Thymus (tissue), 11 donors: ENCODE measurements around the gene GRAMD1B. TPM values are rescaled to one million over a fixed set of nuclear protein-coding genes. Genes with fewer than 3 reads are reported as not detected.
"Not testable (repeated sequence)": the region's sequence is repeated elsewhere in the genome, so short reads cannot be mapped to it uniquely, and the experiment has no call there.

Source experiments
- DNase-seq, 9 donors: peaks; one replicate each; pipeline ENCODE4 v3.0.0-alpha.2; 2013; ENCODE audit warnings: low spot score in 9 of 9, low read depth in 6 of 9, missing footprints in 1 of 9
- H3K27ac ChIP-seq, 2 donors: one replicate each; pipeline ENCODE4 v1.5.1; 2013; ENCODE audit warnings: control low read depth in 1 of 2, low read depth in 1 of 2, low read length in 1 of 2, mild to moderate bottlenecking in 1 of 2, moderate library complexity in 1 of 2
- H3K27me3 ChIP-seq, 2 donors: one replicate each; pipeline ENCODE4 v1.5.1; 2013; ENCODE audit warnings: low read length in 1 of 2; ENCODE audit not compliant: control insufficient read depth in 2 of 2, insufficient read depth in 1 of 2
- H3K36me3 ChIP-seq, 2 donors: one replicate each; pipeline ENCODE4 v1.5.1; 2013; ENCODE audit warnings: low read length in 1 of 2, mild to moderate bottlenecking in 1 of 2, moderate library complexity in 1 of 2; ENCODE audit not compliant: control insufficient read depth in 2 of 2, insufficient read depth in 2 of 2
- H3K4me1 ChIP-seq, 2 donors: one replicate each; pipeline ENCODE4 v1.5.1; 2013; ENCODE audit warnings: low read length in 2 of 2; ENCODE audit not compliant: control insufficient read depth in 2 of 2, insufficient read depth in 2 of 2
- H3K4me3 ChIP-seq, 2 donors: one replicate each; pipeline ENCODE4 v1.5.1; 2013; ENCODE audit warnings: low read length in 2 of 2, control low read depth in 1 of 2, mild to moderate bottlenecking in 1 of 2
- H3K9me3 ChIP-seq, 2 donors: one replicate each; pipeline ENCODE4 v1.5.1; 2013; ENCODE audit warnings: low read length in 1 of 2, mild to moderate bottlenecking in 1 of 2; ENCODE audit not compliant: control insufficient read depth in 2 of 2, insufficient read depth in 1 of 2
- WGBS: extraction: QIAGEN DNeasy Blood & Tissue Kit; methylation state at CpG from one replicate; pipeline ENCODE4 v1.1.7; 2013; 5-methylcytosine and 5-hydroxymethylcytosine counted together
- polyA plus RNA-seq: library from polyadenylated mRNA; stranded (reverse); fragments of 200-250 nt; gene quantifications from one replicate; pipeline ENCODE4 v1.2.3, GENCODE V29; 2013
- total RNA-seq: library from RNA; stranded (reverse); fragments of 120-200 nt; gene quantifications from one replicate; pipeline ENCODE4 v1.2.4, GENCODE V29; 2013
- donor health status: healthy.

Gene GRAMD1B
- total and polyA plus RNA-seq, 2 donors = 4.8 to 15.6 TPM

- Histone ChIP-seq H3K9me3 (no peaks in the 10 kb centered on the region), H3K4me3 (no peak overlapping the region), H3K27ac (no peak overlapping the region), H3K27me3 (no peaks in the 10 kb centered on the region), H3K36me3 (no peaks in the 10 kb centered on the region), H3K4me1 (no peaks in the 10 kb centered on the region)
- no peak for DNase-seq
- 76% methylated on average over 7 of the region's 7 CpGs for WGBS
Measured at GRCh38 chr11:123568367-123568870, 138.3 kb downstream of the GRAMD1B start.

- no peaks in the 10 kb centered on the region for H3K4me1 ChIP-seq
- 97% methylated on average over 5 of the region's 5 CpGs for WGBS
- H3K36me3 ChIP-seq = no peaks in the 10 kb centered on the region
Measured at GRCh38 chr11:123569393-123569792, 139.3 kb downstream of the GRAMD1B start.

GRCh38 chr11:123570939-123571580 is 141.0 kb downstream of the GRAMD1B start:
- Histone ChIP-seq H3K9me3 (no peaks in the 10 kb centered on the region), H3K36me3 (no peaks in the 10 kb centered on the region), H3K27me3 (no peaks in the 10 kb centered on the region), H3K4me3 (no peak overlapping the region), H3K4me1 (peaks cover 0 to 2% of the 10 kb centered on the region in 2 donors), H3K27ac (no peak overlapping the region)
- 80% methylated on average over 9 of the region's 9 CpGs for WGBS
- DNase-seq = no peak

More at GRCh38 chr11:123569393-123569792, 139.3 kb downstream of the GRAMD1B start:
- Histone ChIP-seq H3K27me3 (no peaks in the 10 kb centered on the region), H3K9me3 (no peaks in the 10 kb centered on the region), H3K4me3 (no peak overlapping the region), H3K27ac (no peak overlapping the region)
- DNase-seq = no peak

- H3K27me3 ChIP-seq, DNase-seq, H3K4me3 ChIP-seq, H3K27ac ChIP-seq, H3K4me1 ChIP-seq, H3K9me3 ChIP-seq, H3K36me3 ChIP-seq: not testable (repeated sequence)
- 97% methylated on average over 21 of the region's 21 CpGs for WGBS
Measured at GRCh38 chr11:123572791-123573190, 142.7 kb downstream of the GRAMD1B start.

GRCh38 chr11:123573286-123573685 is 143.2 kb downstream of the GRAMD1B start:
- no peaks in the 10 kb centered on the region for H3K27me3 ChIP-seq
- no peak for DNase-seq
- 48% methylated on average over 2 of the region's 2 CpGs for WGBS

GRCh38 chr11:123575441-123575840 is 145.4 kb downstream of the GRAMD1B start:
- no peak overlapping the region for H3K27ac ChIP-seq
- WGBS = 93% methylated on average over 7 of the region's 7 CpGs
- H3K9me3 ChIP-seq = no peaks in the 10 kb centered on the region
- no peaks in the 10 kb centered on the region for H3K27me3 ChIP-seq
- H3K4me3 ChIP-seq = no peak overlapping the region
- H3K36me3 ChIP-seq = peaks cover 0 to 11% of the 10 kb centered on the region in 2 donors
- peaks cover 0 to 8% of the 10 kb centered on the region in 2 donors for H3K4me1 ChIP-seq
- no peak for DNase-seq

More at GRCh38 chr11:123573286-123573685, 143.2 kb downstream of the GRAMD1B start:
- peaks cover 0 to 4% of the 10 kb centered on the region in 2 donors for H3K4me1 ChIP-seq
- H3K27ac ChIP-seq = no peak overlapping the region
- no peaks in the 10 kb centered on the region for H3K9me3 ChIP-seq
- peaks cover 0 to 5% of the 10 kb centered on the region in 2 donors for H3K36me3 ChIP-seq
- H3K4me3 ChIP-seq = no peak overlapping the region

- Histone ChIP-seq H3K36me3 (peaks cover 0 to 11% of the 10 kb centered on the region in 2 donors), H3K27ac (no peak overlapping the region), H3K27me3 (no peaks in the 10 kb centered on the region), H3K4me3 (no peak overlapping the region), H3K4me1 (peaks cover 3 to 13% of the 10 kb centered on the region in 2 donors), H3K9me3 (no peaks in the 10 kb centered on the region)
- WGBS = 61% methylated on average over 3 of the region's 3 CpGs
- DNase-seq = no peak
Measured at GRCh38 chr11:123576082-123576481, 146.0 kb downstream of the GRAMD1B start.

- 31% methylated on average over 3 of the region's 3 CpGs for WGBS
Measured at GRCh38 chr11:123576501-123576900, 146.4 kb downstream of the GRAMD1B start.

GRCh38 chr11:123577081-123577598 is 147.1 kb downstream of the GRAMD1B start:
- 61% methylated on average over 37 of the region's 37 CpGs for WGBS
- DNase-seq = peak in 8 of 9 donors; percentile 22 to 59 (median 41)
- no peaks in the 10 kb centered on the region for H3K27me3 ChIP-seq
- peaks cover 3 to 13% of the 10 kb centered on the region in 2 donors for H3K4me1 ChIP-seq
- H3K4me3 ChIP-seq = no peak overlapping the region
- H3K9me3 ChIP-seq = no peaks in the 10 kb centered on the region
- H3K36me3 ChIP-seq = peaks cover 0 to 15% of the 10 kb centered on the region in 2 donors
- H3K27ac ChIP-seq = no peak overlapping the region

More at GRCh38 chr11:123576501-123576900, 146.4 kb downstream of the GRAMD1B start:
- Histone ChIP-seq H3K27ac (no peak overlapping the region), H3K27me3 (no peaks in the 10 kb centered on the region), H3K36me3 (peaks cover 0 to 11% of the 10 kb centered on the region in 2 donors), H3K9me3 (no peaks in the 10 kb centered on the region), H3K4me1 (peaks cover 3 to 13% of the 10 kb centered on the region in 2 donors), H3K4me3 (no peak overlapping the region)
- DNase-seq = no peak
